Fibroblast of lung (primary cell): ENCODE measurements around the gene PDZD4. TPM values are rescaled to one million over a fixed set of nuclear protein-coding genes. Genes with fewer than 3 reads are reported as not detected.

Experiments used
- DNase-seq, 2 donors: peaks; one replicate each; pipeline versions ENCODE4 v3.0.0 to v3.0.0-alpha.2; 2010; ENCODE audit warnings: low read depth in 2 of 2
- H2AFZ ChIP-seq: 2 replicates; pipeline ENCODE4 v1.5.1; 2012; ENCODE audit warnings: low read length, control low read depth, inconsistent platforms
- H3K27ac ChIP-seq: 2 replicates; pipeline ENCODE4 v1.5.1; 2011; ENCODE audit warnings: low read length, control low read depth; ENCODE audit not compliant: insufficient read depth
- H3K27me3 ChIP-seq: 2 replicates; pipeline ENCODE4 v1.5.1; 2011; ENCODE audit warnings: mild to moderate bottlenecking, low read length; ENCODE audit not compliant: control insufficient read depth, insufficient read depth
- H3K36me3 ChIP-seq: 2 replicates; pipeline ENCODE4 v1.5.1; 2011; ENCODE audit warnings: low read length; ENCODE audit not compliant: control insufficient read depth, insufficient read depth
- H3K4me1 ChIP-seq: 2 replicates; pipeline ENCODE4 v1.5.1; 2011; ENCODE audit warnings: low read length; ENCODE audit not compliant: control insufficient read depth, insufficient read depth; ENCODE audit errors: extremely low read depth
- H3K4me2 ChIP-seq: 2 replicates; pipeline ENCODE4 v1.5.1; 2011; ENCODE audit warnings: low read length, control low read depth; ENCODE audit not compliant: insufficient read depth; ENCODE audit errors: extremely low read depth
- H3K4me3 ChIP-seq, 4 experiments: fragments of 200-600 bp in 1 of 4; sonication (generic) in 1 of 4; replicated peaks in 1 of 4; 2 replicates each; pipeline ENCODE4 v1.5.1; 2011 to 2016; ENCODE audit warnings: low read length in 4 of 4, low read depth in 3 of 4, mild to moderate bottlenecking in 3 of 4, control low read depth in 2 of 4, inconsistent platforms in 1 of 4, mixed read lengths in 1 of 4; ENCODE audit not compliant: insufficient read depth in 1 of 4; ENCODE audit errors: control extremely low read depth in 1 of 4
- H3K79me2 ChIP-seq: 2 replicates; pipeline ENCODE4 v1.5.1; 2012; ENCODE audit warnings: mild to moderate bottlenecking, low read length, inconsistent platforms; ENCODE audit not compliant: control insufficient read depth, insufficient read depth
- H3K9ac ChIP-seq: 2 replicates; pipeline ENCODE4 v1.5.1; 2011; ENCODE audit warnings: mild to moderate bottlenecking, low read length, control low read depth; ENCODE audit not compliant: insufficient read depth
- H3K9me3 ChIP-seq: 2 replicates; pipeline ENCODE4 v1.5.1; 2012; ENCODE audit warnings: low read depth, low read length; ENCODE audit not compliant: control insufficient read depth, insufficient read depth
- H4K20me1 ChIP-seq: 2 replicates; pipeline ENCODE4 v1.5.1; 2011; ENCODE audit warnings: low read length; ENCODE audit not compliant: control insufficient read depth, insufficient read depth; ENCODE audit errors: extremely low read depth
- CTCF ChIP-seq, 2 donors: IDR thresholded peaks in 1 of 2; conservative IDR thresholded peaks in 1 of 2; 1 replicate in 1 of 2; 2 replicates in 1 of 2; pipeline ENCODE4 v1.5.1; 2011 to 2012; ENCODE audit warnings: low read length in 2 of 2, control low read depth in 1 of 2, inconsistent platforms in 1 of 2, low read depth in 1 of 2, mild to moderate bottlenecking in 1 of 2
- EZH2 ChIP-seq: IDR thresholded peaks from 2 replicates; pipeline ENCODE4 v1.5.1; 2012; ENCODE audit warnings: low read length, control low read depth, mild to moderate bottlenecking; ENCODE audit errors: missing control alignments
- polyA plus RNA-seq, 2 donors: library from polyadenylated mRNA; depleted of rRNA in 1 of 2; stranded (reverse) in 1 of 2; unstranded in 1 of 2; fragments of >200 nt; gene quantifications; 2 replicates each; pipeline ENCODE4 v1.2.1, GENCODE V29; 2011 to 2012; ENCODE audit warnings: missing spikeins in 1 of 2
- total RNA-seq: library from RNA; depleted of rRNA; stranded (reverse); fragments of >200 nt; gene quantifications from 2 replicates; pipeline ENCODE4 v1.2.1, GENCODE V29; 2014

Gene PDZD4
- total and polyA plus RNA-seq, 2 donors (not counting 1 experiment from before 2014, with no cell fraction given), result under 0.01 to 0.10 TPM

GRCh38 chrX:153807976-153808375 lies 22.4 kb downstream of the PDZD4 start:
- no peaks in the 10 kb centered on the region for H3K9me3 ChIP-seq
- no peak overlapping the region for H3K27ac ChIP-seq
- H3K27me3 ChIP-seq, result no peaks in the 10 kb centered on the region
- H3K79me2 ChIP-seq, result no peaks in the 10 kb centered on the region
- H4K20me1 ChIP-seq, result no peaks in the 10 kb centered on the region
- no peak overlapping the region for H3K4me3 ChIP-seq
- H3K4me1 ChIP-seq, result no peaks in the 10 kb centered on the region
- no peak overlapping the region for H3K4me2 ChIP-seq
- no peak overlapping the region for H2AFZ ChIP-seq
- DNase-seq, result no peak
- H3K9ac ChIP-seq, result no peak overlapping the region
- H3K36me3 ChIP-seq, result no peaks in the 10 kb centered on the region
- no peak for TF ChIP-seq EZH2
- TF ChIP-seq CTCF (conservative IDR thresholded peaks at IDR 0.05 in 1 of 2, IDR thresholded peaks at IDR 0.05 in 1 of 2; ENCODE audit: low read depth in 1 of 2, low read length in 2 of 2), result no peak

GRCh38 chrX:153806999-153807575 lies 23.3 kb downstream of the PDZD4 start:
- Histone ChIP-seq H3K4me3 (no peak overlapping the region), H3K27me3 (no peaks in the 10 kb centered on the region), H2AFZ (no peak overlapping the region), H3K27ac (no peak overlapping the region), H4K20me1 (no peaks in the 10 kb centered on the region), H3K9ac (no peak overlapping the region), H3K9me3 (no peaks in the 10 kb centered on the region), H3K36me3 (no peaks in the 10 kb centered on the region), H3K79me2 (no peaks in the 10 kb centered on the region), H3K4me2 (no peak overlapping the region), H3K4me1 (no peaks in the 10 kb centered on the region)
- no peak for DNase-seq
- TF ChIP-seq EZH2, result no peak
- no peak for TF ChIP-seq CTCF (conservative IDR thresholded peaks at IDR 0.05 in 1 of 2, IDR thresholded peaks at IDR 0.05 in 1 of 2; ENCODE audit: low read depth in 1 of 2, low read length in 2 of 2)

GRCh38 chrX:153805436-153805835 lies 24.9 kb downstream of the PDZD4 start:
- Histone ChIP-seq H3K36me3 (no peaks in the 10 kb centered on the region), H3K4me2 (no peak overlapping the region), H3K79me2 (no peaks in the 10 kb centered on the region), H3K27me3 (no peaks in the 10 kb centered on the region), H3K9me3 (no peaks in the 10 kb centered on the region), H3K4me3 (no peak overlapping the region), H3K9ac (no peak overlapping the region), H4K20me1 (no peaks in the 10 kb centered on the region), H3K4me1 (no peaks in the 10 kb centered on the region), H2AFZ (no peak overlapping the region), H3K27ac (no peak overlapping the region)
- no peak for DNase-seq
- TF ChIP-seq CTCF (conservative IDR thresholded peaks at IDR 0.05 in 1 of 2, IDR thresholded peaks at IDR 0.05 in 1 of 2; ENCODE audit: low read depth in 1 of 2, low read length in 2 of 2), result no peak
- no peak for TF ChIP-seq EZH2
